IMR-90 (cell line): ENCODE measurements around the gene CHD2. TPM values are rescaled to one million over a fixed set of nuclear protein-coding genes. Genes with fewer than 3 reads are reported as not detected.

Experiments used
- ATAC-seq: fragments of 200-7000 bp; cut with Tn5 transposase; 2 replicates; pipeline ENCODE4 v1.9.1; 2020; ENCODE audit warnings: low read depth, mild to moderate bottlenecking, moderate library complexity
- BruUV-seq: library from RNA; stranded (reverse); fragments of 400-500 nt; replicated peaks from 2 replicates; lab custom pipeline; 2021; lab: Mats Ljungman, UMichigan
- CTCF ChIA-PET: fragments of 300-600 bp; formaldehyde crosslinking; extraction: SDS; loops from one replicate; lab custom pipeline; 2021; ENCODE audit warnings: antibody characterized with exemption; lab: Yijun Ruan, JAX
- POLR2A ChIA-PET: fragments of 300-600 bp; sonication (Branson Sonifier 250); formaldehyde crosslinking; loops from one replicate; lab custom pipeline; 2022; ENCODE audit warnings: antibody characterized with exemption; ENCODE audit not compliant: unreplicated experiment; lab: Charles Lee
- DNase-seq: peaks from one replicate; pipeline ENCODE4 v3.0.0; 2013
- H2AFZ ChIP-seq: replicated peaks from 2 replicates; pipeline ENCODE3; 2013; ENCODE audit warnings: low read length, mild to moderate bottlenecking; ENCODE audit not compliant: poor library complexity
- H2AK5ac ChIP-seq: 2 replicates; pipeline ENCODE4 v1.6.1; 2013; ENCODE audit warnings: low read depth, low read length, inconsistent platforms
- H2AK9ac ChIP-seq: replicated peaks from 2 replicates; pipeline ENCODE3; 2013; ENCODE audit warnings: mild to moderate bottlenecking, low read depth, low read length, moderate library complexity; ENCODE audit not compliant: poor library complexity
- H2BK120ac ChIP-seq: 2 replicates; pipeline ENCODE4 v1.6.1; 2013; ENCODE audit warnings: low read depth, low read length, inconsistent platforms
- H2BK15ac ChIP-seq: 3 replicates; pipeline ENCODE4 v1.6.1; 2013; ENCODE audit warnings: low read depth, low read length, inconsistent platforms
- H2BK20ac ChIP-seq: 2 replicates; pipeline ENCODE4 v1.6.1; 2013; ENCODE audit warnings: low read depth, mild to moderate bottlenecking, inconsistent platforms, low read length, moderate library complexity
- H2BK5ac ChIP-seq: 2 replicates; pipeline ENCODE4 v1.6.1; 2013; ENCODE audit warnings: mild to moderate bottlenecking, low read depth, low read length, inconsistent platforms; ENCODE audit not compliant: poor library complexity, severe bottlenecking
- H3K14ac ChIP-seq: replicated peaks from 2 replicates; pipeline ENCODE4 v1.6.1; 2013; ENCODE audit warnings: low read depth, low read length, inconsistent platforms
- H3K18ac ChIP-seq: 2 replicates; pipeline ENCODE4 v1.6.1; 2013; ENCODE audit warnings: low read depth, low read length, control low read depth
- H3K23ac ChIP-seq: 2 replicates; pipeline ENCODE4 v1.6.1; 2013; ENCODE audit warnings: low read depth, low read length, inconsistent platforms
- H3K27ac ChIP-seq: 2 replicates; pipeline ENCODE4 v1.5.1; 2013; ENCODE audit warnings: mild to moderate bottlenecking, control low read depth, low read length; ENCODE audit not compliant: insufficient read depth
- H3K27me3 ChIP-seq: 2 replicates; pipeline ENCODE4 v1.6.1; 2013; ENCODE audit warnings: low read length; ENCODE audit not compliant: control insufficient read depth, insufficient read depth
- H3K36me3 ChIP-seq: 2 replicates; pipeline ENCODE4 v1.6.1; 2013; ENCODE audit warnings: low read length, mixed read lengths; ENCODE audit not compliant: control insufficient read depth, insufficient read depth
- H3K4ac ChIP-seq: 2 replicates; pipeline ENCODE4 v1.6.1; 2013; ENCODE audit warnings: low read depth, low read length, inconsistent platforms
- H3K4me1 ChIP-seq: 2 replicates; pipeline ENCODE4 v1.6.1; 2013; ENCODE audit warnings: low read length, mixed read lengths; ENCODE audit not compliant: control insufficient read depth, insufficient read depth
- H3K4me2 ChIP-seq: 2 replicates; pipeline ENCODE4 v1.6.1; 2013; ENCODE audit warnings: low read depth, mild to moderate bottlenecking, control low read depth, low read length, moderate library complexity
- H3K4me3 ChIP-seq: 2 replicates; pipeline ENCODE4 v1.5.1; 2013; ENCODE audit warnings: low read depth, mild to moderate bottlenecking, control low read depth, low read length, moderate library complexity; ENCODE audit not compliant: insufficient read depth
- H3K56ac ChIP-seq: 2 replicates; pipeline ENCODE4 v1.6.1; 2013; ENCODE audit warnings: low read length, inconsistent platforms; ENCODE audit not compliant: insufficient read depth; ENCODE audit errors: extremely low read depth
- H3K79me1 ChIP-seq, 2 experiments: 2 replicates each; pipeline ENCODE4 v1.6.1; 2013; ENCODE audit warnings: low read length in 2 of 2, inconsistent platforms in 1 of 2, low read depth in 1 of 2
- H3K9ac ChIP-seq: 2 replicates; pipeline ENCODE4 v1.6.1; 2013; ENCODE audit warnings: low read depth, low read length, control low read depth
- H3K9me1 ChIP-seq: 2 replicates; pipeline ENCODE4 v1.6.1; 2013; ENCODE audit warnings: low read length, inconsistent platforms; ENCODE audit not compliant: insufficient read depth
- H3K9me3 ChIP-seq: 2 replicates; pipeline ENCODE4 v1.6.1; 2013; ENCODE audit warnings: low read length; ENCODE audit not compliant: control insufficient read depth, insufficient read depth
- H4K20me1 ChIP-seq: 2 replicates; pipeline ENCODE4 v1.6.1; 2013; ENCODE audit warnings: low read length, inconsistent platforms; ENCODE audit not compliant: insufficient read depth
- H4K5ac ChIP-seq: 2 replicates; pipeline ENCODE4 v1.6.1; 2013; ENCODE audit warnings: mild to moderate bottlenecking, low read depth, low read length, control low read depth
- H4K8ac ChIP-seq, 2 experiments: 2 replicates each; pipeline ENCODE4 v1.6.1; 2013; ENCODE audit warnings: low read depth in 2 of 2, low read length in 2 of 2, control low read depth in 1 of 2, inconsistent platforms in 1 of 2
- H4K91ac ChIP-seq: 2 replicates; pipeline ENCODE4 v1.6.1; 2013; ENCODE audit warnings: low read depth, low read length, inconsistent platforms; ENCODE audit not compliant: insufficient read depth
- BHLHE40 ChIP-seq: fragments of 150-350 bp; IDR thresholded peaks from 2 replicates; pipeline ENCODE4 v1.6.1; 2016; ENCODE audit warnings: mild to moderate bottlenecking, low read depth, low read length
- CEBPB ChIP-seq: IDR thresholded peaks from 2 replicates; pipeline ENCODE4 v1.6.1; 2012; ENCODE audit warnings: low read depth, low read length, improper control_type of control experiment
- CHD1 ChIP-seq: IDR thresholded peaks from 2 replicates; pipeline ENCODE4 v1.6.1; 2012; ENCODE audit warnings: low read depth, low read length, improper control_type of control experiment
- CTCF ChIP-seq: conservative IDR thresholded peaks from 2 replicates; pipeline ENCODE4 v1.5.1; 2012; ENCODE audit warnings: mild to moderate bottlenecking, low read depth, low read length, improper control_type of control experiment
- ELK1 ChIP-seq: fragments of 150-350 bp; IDR thresholded peaks from 2 replicates; pipeline ENCODE4 v1.6.1; 2016; ENCODE audit warnings: low read depth, mild to moderate bottlenecking, low read length, moderate library complexity, borderline replicate concordance
- FOS ChIP-seq: fragments of 150-350 bp; IDR thresholded peaks from 2 replicates; pipeline ENCODE4 v1.6.1; 2016; ENCODE audit warnings: low read depth, low read length
- MAFK ChIP-seq: IDR thresholded peaks from 2 replicates; pipeline ENCODE4 v1.6.1; 2012; ENCODE audit warnings: low read depth, low read length, improper control_type of control experiment
- MAZ ChIP-seq: IDR thresholded peaks from 2 replicates; pipeline ENCODE4 v1.6.1; 2012; ENCODE audit warnings: low read depth, mild to moderate bottlenecking, low read length, improper control_type of control experiment, moderate library complexity, borderline replicate concordance
- MXI1 ChIP-seq: IDR thresholded peaks from 2 replicates; pipeline ENCODE4 v1.6.1; 2012; ENCODE audit warnings: low read depth, mild to moderate bottlenecking, low read length, moderate library complexity, borderline replicate concordance
- NFE2L2 ChIP-seq: fragments of 150-350 bp; IDR thresholded peaks from 2 replicates; pipeline ENCODE4 v1.6.1; 2016; ENCODE audit warnings: low read depth, mild to moderate bottlenecking, low read length
- POLR2A ChIP-seq: IDR thresholded peaks from 2 replicates; pipeline ENCODE4 v1.6.1; 2012; ENCODE audit warnings: mild to moderate bottlenecking, low read depth, low read length
- RAD21 ChIP-seq: IDR thresholded peaks from 2 replicates; pipeline ENCODE4 v1.6.1; 2012; ENCODE audit warnings: low read length, improper control_type of control experiment
- RCOR1 ChIP-seq: IDR thresholded peaks from 2 replicates; pipeline ENCODE4 v1.6.1; 2012; ENCODE audit warnings: mild to moderate bottlenecking, low read length, improper control_type of control experiment; ENCODE audit not compliant: insufficient replicate concordance
- RFX5 ChIP-seq: IDR thresholded peaks from 2 replicates; pipeline ENCODE4 v1.8.0; 2012; ENCODE audit warnings: low read depth, mild to moderate bottlenecking, low read length, moderate library complexity
- SMC3 ChIP-seq: fragments of 150-350 bp; IDR thresholded peaks from 2 replicates; pipeline ENCODE4 v1.6.1; 2016; ENCODE audit warnings: low read depth, mild to moderate bottlenecking, antibody characterized with exemption, low read length, moderate library complexity
- WGBS, 2 experiments: methylation state at CpG; one replicate each; pipeline versions ENCODE4 v1.1.5 to v1.1.7; 2013; ENCODE audit warnings: missing lambda C conversion rate in 2 of 2; ENCODE audit not compliant: insufficient read length in 1 of 2; ENCODE audit errors: extremely low coverage in 2 of 2; 5-methylcytosine and 5-hydroxymethylcytosine counted together
- dilution Hi-C: fragments of 300-500 bp; cut with HindIII; formaldehyde crosslinking; loops from one replicate; pipeline ENCODE4 v1.14.3; 2018; ENCODE audit warnings: low sequenced_read_pairs; ENCODE audit not compliant: unreplicated experiment
- in situ Hi-C: fragments of 300-500 bp; cut with MboI; formaldehyde crosslinking; loops from 3 replicates; pipeline ENCODE4 v1.14.3; 2019; ENCODE audit warnings: low sequenced_read_pairs, inconsistent platforms, mixed read lengths
- intact Hi-C: fragments of 100-400 bp; cut with micrococcal nuclease; formaldehyde crosslinking; loops from 2 replicates; pipeline ENCODE4 v1.10.0; 2022
- polyA plus RNA-seq, 3 experiments: library from polyadenylated mRNA; depleted of rRNA; stranded (reverse); fragments of >200 nt; gene quantifications; 2 replicates each; pipeline ENCODE4 v1.2.3, GENCODE V29; 2012; ENCODE audit warnings: low replicate concordance in 1 of 3
- total RNA-seq: library from RNA; depleted of rRNA; stranded (reverse); fragments of >200 nt; gene quantifications from 2 replicates; pipeline ENCODE4 v1.2.3, GENCODE V29; 2012

CHD2 gene
- total and polyA plus RNA-seq, 2 of the 4 experiments (the other 2 are of a cell fraction): 44.9 to 64.7 TPM

GRCh38 chr15:92925454-92925853, 25.3 kb downstream of the CHD2 start:
- no peak overlapping the region for H3K4ac ChIP-seq
- DNase-seq: no peak
- H2BK5ac ChIP-seq: no peak overlapping the region
- no peak overlapping the region for H3K27ac ChIP-seq
- H3K9me3 ChIP-seq: no peaks in the 10 kb centered on the region
- H3K79me1 ChIP-seq: peaks cover 20 to 66% of the 10 kb centered on the region in 2 experiments; a peak in 3 of 4 replicates
- no peak overlapping the region for H2AK9ac ChIP-seq
- no peak for ATAC-seq
- no peak overlapping the region for H4K91ac ChIP-seq
- H3K9ac ChIP-seq: no peak overlapping the region
- intact Hi-C loops: no loop called here
- no peak for TF ChIP-seq FOS
- no peak for TF ChIP-seq RCOR1
- no peak for TF ChIP-seq BHLHE40
- no peak for TF ChIP-seq RAD21
- TF ChIP-seq MAZ: no peak
- no peak for TF ChIP-seq SMC3
- TF ChIP-seq CEBPB: no peak
- TF ChIP-seq ELK1: no peak
- TF ChIP-seq POLR2A: no peak
- no peak for TF ChIP-seq CTCF
- TF ChIP-seq MXI1: no peak
- no peak for TF ChIP-seq RFX5
- TF ChIP-seq NFE2L2: no peak
- no peak for TF ChIP-seq MAFK
- no peak for TF ChIP-seq CHD1
- H2AFZ ChIP-seq: no peak overlapping the region
- H4K20me1 ChIP-seq: peaks cover 25% of the 10 kb centered on the region
- ChIA-PET CTCF (interaction anchor here (1.2 kb wide), 1 partner anchor 128 kb away, joined by 3 read pairs; no protein-coding TSS in a partner anchor), POLR2A (no interaction called here)
- no peak overlapping the region for H3K4me2 ChIP-seq
- H3K23ac ChIP-seq: no peak overlapping the region
- no peak overlapping the region for H2AK5ac ChIP-seq
- H4K5ac ChIP-seq: no peak overlapping the region
- dilution Hi-C loops: loop anchor here (25.0 kb wide), 1 partner anchor 113 kb away; no protein-coding TSS in a partner anchor
- H3K14ac ChIP-seq: no peak overlapping the region
- H3K4me1 ChIP-seq: peaks cover 23% of the 10 kb centered on the region
- H3K56ac ChIP-seq: no peak overlapping the region
- no peak overlapping the region for H3K18ac ChIP-seq
- in situ Hi-C loops: no loop called here
- H3K9me1 ChIP-seq: peaks cover 19% of the 10 kb centered on the region
- no TSS peak for BruUV-seq
- no peak overlapping the region for H3K4me3 ChIP-seq
- no peak overlapping the region for H2BK120ac ChIP-seq
- H3K27me3 ChIP-seq: no peaks in the 10 kb centered on the region
- WGBS, 2 experiments: no CpG with 5 or more reads among the region's 2 CpGs
- H4K8ac ChIP-seq: no peak overlapping the region
- H2BK20ac ChIP-seq: no peak overlapping the region
- H2BK15ac ChIP-seq: no peak overlapping the region
- H3K36me3 ChIP-seq: peaks cover 53% of the 10 kb centered on the region
